ENCODE data around the gene SCN10A.

Gene SCN10A

DNA sequence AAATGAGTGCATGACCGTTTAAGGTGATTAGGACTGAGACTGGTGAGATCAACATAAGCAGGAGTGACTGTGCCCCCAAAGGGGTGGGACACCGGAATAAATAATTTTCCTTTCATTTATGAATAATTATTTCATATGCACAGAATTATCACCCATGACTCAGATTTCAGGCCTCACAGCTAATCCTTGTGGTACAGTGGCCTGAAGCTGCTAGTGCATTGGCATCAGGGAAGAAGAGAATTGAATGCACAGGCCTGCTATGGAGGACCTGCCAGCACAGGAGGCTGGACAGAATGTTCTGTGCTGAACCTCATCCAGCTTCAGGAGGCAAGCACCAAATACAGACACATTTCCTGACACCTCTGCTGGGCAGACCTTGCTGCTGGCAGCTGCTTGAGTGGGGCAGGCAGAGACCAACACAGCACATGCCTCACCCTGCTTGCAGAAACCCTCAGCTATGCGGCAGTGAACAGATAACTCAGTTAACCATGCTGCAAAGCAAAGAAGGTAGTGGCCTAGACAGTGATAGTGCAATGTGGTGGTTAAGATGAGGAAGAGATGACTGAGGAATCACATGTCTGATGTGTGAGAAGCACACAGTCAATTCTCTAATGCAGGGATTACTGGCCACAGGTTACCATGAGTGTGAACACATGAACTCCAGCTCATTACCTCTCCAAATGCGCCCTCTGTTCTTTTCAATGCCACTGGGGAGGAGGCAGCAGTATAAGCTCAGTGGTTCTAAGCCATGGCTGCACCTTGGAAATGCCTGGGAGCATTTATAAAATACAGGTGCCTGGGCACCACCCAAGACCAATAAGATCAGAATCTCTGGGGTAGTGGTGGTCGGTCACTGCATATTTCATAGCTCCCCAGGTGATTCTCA lies 98.4 kb downstream of the SCN10A start:
- no peak for DNase-seq

GRCh38 chr3:38713121-38713520 lies 102.9 kb downstream of the SCN10A start:
- DNase-seq = no peak

- DNase-seq = no peak
These were observed 104.7 kb downstream of the SCN10A start for GRCh38 chr3:38711321-38711720.

DNA sequence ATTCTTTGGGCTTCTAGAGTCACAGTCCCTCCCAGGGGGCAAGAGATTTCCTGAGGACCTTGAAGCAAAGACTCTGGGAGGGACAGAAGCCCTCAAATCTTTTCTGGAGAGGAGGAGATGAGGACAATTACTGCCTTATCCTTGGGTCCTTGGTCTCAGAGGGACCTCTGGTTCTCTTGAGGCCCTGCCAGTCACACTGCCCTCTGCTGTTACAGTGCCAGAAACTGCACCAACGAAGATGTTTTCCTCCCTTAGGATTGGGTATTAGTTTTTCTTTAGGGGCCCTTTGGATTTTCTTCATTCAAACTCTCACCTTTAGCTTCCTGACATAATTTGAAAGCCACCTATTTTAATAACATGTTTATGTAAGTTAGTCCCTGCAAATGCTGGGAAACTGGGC lies 108.3 kb downstream of the SCN10A start:
- no peak for DNase-seq

- no peak for DNase-seq
These were observed 109.1 kb downstream of the SCN10A start for GRCh38 chr3:38706961-38707360.

- DNase-seq = no peak
These were observed 113.8 kb downstream of the SCN10A start for GRCh38 chr3:38702231-38702630.

GRCh38 chr3:38698760-38699159 lies 117.3 kb downstream of the SCN10A start:
- no peak for DNase-seq

DNA sequence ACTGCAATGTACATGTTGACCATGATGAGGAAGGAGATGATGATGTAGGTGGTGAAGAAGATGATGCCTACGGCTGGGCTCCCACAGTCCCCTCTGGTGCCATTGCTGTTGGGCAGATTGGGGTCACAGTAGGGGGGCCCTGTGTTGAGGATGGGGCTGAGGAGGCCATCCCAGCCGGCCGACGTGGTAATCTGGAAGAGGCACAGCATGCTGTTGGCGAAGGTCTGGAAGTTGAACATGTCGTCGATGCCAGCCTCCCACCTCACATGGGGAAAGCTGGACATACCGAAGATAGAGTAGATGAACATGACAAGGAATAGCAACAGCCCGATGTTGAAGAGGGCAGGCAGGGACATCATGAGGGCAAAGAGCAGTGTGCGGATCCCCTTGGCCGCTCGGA lies 118.0 kb downstream of the SCN10A start:
- no peak for DNase-seq

DNA sequence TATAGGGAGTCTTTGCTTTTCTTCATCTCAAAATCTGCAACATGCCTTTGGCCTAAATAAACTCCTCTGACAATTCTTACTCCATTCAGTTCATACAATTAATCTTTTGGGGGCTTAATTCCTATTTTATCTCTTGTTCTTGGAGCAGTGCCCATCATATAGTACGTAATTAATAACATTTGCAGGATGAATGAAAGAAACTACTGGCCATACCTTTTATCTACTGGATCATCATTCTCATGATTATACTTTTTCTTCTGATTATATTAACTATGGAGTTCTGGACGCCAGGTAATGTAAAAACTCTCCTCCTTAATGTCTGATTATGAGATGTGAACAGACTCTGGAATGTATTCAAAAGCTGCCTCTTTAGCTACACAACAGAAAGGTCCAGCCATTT lies 120.0 kb downstream of the SCN10A start:
- no peak for DNase-seq

DNA sequence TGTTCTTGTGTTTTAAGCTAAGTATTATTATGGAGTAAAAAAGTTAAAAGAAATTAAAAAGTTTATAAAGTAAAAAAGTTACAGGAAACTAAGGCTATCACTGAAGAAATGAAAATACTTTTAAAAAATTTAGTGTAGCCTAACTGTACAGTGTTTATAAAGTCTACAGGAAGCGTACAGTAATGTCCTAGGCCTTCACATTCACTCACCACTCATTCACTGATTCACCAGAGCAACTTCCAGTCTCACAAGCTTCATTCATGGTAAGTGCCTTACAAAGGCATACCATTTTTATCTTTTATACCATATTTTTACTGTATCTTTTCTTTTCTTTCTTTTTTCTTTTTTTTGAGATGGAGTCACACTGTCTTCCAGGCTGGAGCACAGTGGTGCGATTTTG lies 125.8 kb downstream of the SCN10A start:
- DNase-seq = no peak

GRCh38 chr3:38689774-38690173 lies 126.2 kb downstream of the SCN10A start:
- DNase-seq = no peak

DNA sequence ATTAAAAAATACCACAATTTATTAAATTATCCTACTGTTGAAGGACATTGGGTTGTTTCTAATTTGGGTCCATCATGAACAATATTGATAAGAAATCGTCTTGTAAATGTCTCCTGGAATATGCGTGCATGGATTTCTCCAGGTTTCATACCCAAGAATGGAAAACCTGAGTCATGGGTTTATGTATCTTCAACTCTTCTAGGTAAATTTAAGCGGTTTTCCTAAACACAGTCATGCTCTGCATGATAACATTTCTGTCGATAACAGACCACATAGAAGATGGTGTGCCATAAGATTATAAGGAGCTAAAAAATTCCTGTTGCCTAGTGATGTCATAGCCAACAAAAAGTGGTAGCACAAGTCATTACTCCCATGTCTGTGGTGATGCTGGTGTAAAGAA lies 126.7 kb downstream of the SCN10A start:
- no peak for DNase-seq

DNA sequence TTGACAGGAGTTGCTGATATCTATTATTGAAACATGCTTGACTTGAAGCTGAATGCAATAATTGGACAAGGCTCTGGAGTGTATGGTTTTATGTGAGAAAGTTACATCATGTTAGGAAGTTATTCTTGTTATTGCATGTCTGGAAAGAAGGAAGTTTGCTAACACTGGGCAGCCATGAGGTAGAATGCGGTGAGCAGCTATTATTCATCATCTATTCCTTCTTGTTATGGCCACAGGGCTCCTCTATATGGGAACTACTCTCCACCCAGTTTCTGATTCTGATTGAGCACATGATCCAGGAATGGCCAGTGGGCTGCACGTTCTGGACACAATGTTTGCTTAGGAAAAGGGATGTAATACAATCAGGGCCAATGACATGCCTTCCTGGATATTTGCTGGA lies 128.7 kb downstream of the SCN10A start:
- no peak for DNase-seq

- DNase-seq = no peak
These were observed 131.5 kb downstream of the SCN10A start for GRCh38 chr3:38684546-38684945.

- no peak for DNase-seq
These were observed 146.3 kb downstream of the SCN10A start for GRCh38 chr3:38669668-38670067.

- no peak for DNase-seq
These were observed 153.5 kb downstream of the SCN10A start for GRCh38 chr3:38662544-38662943.

DNA sequence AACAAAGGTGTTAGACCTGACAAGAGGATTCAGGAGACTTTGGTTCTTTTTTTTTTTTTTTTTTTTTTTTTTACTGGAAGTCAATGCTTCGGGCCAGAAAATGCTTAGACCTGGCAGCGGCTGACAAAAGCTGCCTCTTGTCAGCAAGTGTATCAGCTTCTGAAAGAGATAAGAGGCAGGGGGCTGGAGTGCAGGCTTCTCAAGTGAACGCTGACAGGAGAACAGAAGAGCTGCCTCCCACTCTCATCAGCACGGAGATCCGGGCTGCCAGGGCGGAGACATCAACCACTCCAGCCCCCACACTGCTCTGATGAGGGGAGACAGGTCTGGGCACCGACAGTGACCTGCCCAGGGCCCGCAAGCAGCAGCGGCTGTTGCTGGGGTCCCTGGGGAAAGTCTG lies 157.2 kb downstream of the SCN10A start:
- DNase-seq = no peak

- no peak for DNase-seq
These were observed 158.6 kb downstream of the SCN10A start for GRCh38 chr3:38657369-38657768.

DNA sequence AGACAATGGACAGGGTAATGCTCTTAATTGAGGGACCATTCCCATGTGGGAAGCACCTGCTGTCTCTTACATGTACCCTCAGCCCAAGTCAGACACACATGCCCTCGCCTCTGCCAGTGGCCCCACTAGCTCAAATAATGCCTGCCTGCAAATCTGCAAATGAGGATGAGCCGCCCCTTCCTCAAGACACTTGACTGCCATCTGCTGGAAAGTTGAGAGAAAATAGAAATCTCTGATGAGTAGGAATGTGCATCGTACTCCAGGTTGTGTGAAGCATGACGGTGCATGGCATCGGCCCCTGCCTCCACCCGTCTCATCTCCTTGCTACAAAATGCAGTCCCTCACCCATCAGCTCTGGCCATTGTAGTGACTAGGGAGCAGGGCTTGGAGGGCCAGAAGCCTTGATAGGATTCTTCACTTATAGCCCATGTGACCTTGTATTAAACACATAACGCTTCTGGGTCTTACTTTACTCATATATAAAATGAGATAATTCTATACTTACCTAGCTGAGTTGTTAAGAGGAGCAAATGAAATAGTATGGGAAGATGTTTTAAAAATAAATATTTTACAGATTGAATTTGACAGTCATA lies 160.2 kb downstream of the SCN10A start:
- DNase-seq = peak; percentile 35

GRCh38 chr3:38653685-38654537 lies 162.1 kb downstream of the SCN10A start:
- no peak for DNase-seq

- DNase-seq = no peak
These were observed 163.1 kb downstream of the SCN10A start for GRCh38 chr3:38652934-38653333.

- peak; percentile 77 for DNase-seq
These were observed 164.7 kb downstream of the SCN10A start for GRCh38 chr3:38651153-38651789.

All from CD4-positive, alpha-beta T cell treated with Interleukin-17A for 4 hours (primary cell).